ENCODE data around the gene SSBP4.
A peak's percentile ranks its signal among the peaks of the same experiment; 100 is the strongest.

Gene SSBP4

GRCh38 chr19:18446145-18446810 lies 27.1 kb downstream of the SSBP4 start:
- no peak for TF ChIP-seq CTCF (IDR thresholded peaks at IDR 0.05; ENCODE audit: control extremely low read depth, extremely low read depth, low read depth, missing control alignments)
- ChIA-PET CTCF (interaction anchor here (3.0 kb wide), 1 partner anchor 16 kb away, joined by 10 read pairs; no protein-coding TSS in a partner anchor), POLR2A (no interaction called here)
- DNase-seq (ENCODE audit: extremely low spot score): no peak

DNA sequence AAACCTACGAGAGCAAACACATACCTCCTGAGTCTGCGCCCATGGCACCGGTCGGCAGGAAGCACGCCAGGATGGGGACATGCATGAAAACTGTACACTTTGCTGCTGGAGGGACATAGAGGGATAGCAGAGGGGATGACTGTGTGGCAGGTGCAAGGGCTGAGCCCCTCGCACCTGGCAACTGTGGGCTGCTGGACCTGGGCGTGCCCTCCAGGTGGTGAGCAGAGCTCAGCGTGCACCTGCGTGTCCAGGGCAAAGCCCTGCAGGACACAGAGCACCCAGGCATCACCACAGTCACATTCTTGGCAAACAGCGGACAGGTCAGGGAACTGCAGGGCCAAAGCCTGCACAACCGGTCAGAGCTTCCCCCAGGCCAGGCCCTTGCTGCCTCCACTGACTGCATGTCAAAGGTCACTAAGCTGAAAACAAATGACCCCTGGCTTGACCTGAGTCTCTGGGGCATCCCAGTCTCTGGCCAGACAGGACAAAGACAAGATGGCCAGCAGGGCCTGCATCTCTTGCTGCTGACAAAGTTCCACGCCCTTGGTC lies 27.7 kb downstream of the SSBP4 start:
- CTCF ChIA-PET: interaction anchor here (1.3 to 3.0 kb wide), 2 partner anchors 15 to 400 kb away, joined by 4 to 10 read pairs; no protein-coding TSS in a partner anchor
- POLR2A ChIA-PET: interaction anchor here (0.6 kb wide), 1 partner anchor 230 kb away, joined by 11 read pairs; no protein-coding TSS in a partner anchor
- no peak for DNase-seq (ENCODE audit: extremely low spot score)
- no peak for TF ChIP-seq CTCF (IDR thresholded peaks at IDR 0.05; ENCODE audit: control extremely low read depth, extremely low read depth, low read depth, missing control alignments)

DNA sequence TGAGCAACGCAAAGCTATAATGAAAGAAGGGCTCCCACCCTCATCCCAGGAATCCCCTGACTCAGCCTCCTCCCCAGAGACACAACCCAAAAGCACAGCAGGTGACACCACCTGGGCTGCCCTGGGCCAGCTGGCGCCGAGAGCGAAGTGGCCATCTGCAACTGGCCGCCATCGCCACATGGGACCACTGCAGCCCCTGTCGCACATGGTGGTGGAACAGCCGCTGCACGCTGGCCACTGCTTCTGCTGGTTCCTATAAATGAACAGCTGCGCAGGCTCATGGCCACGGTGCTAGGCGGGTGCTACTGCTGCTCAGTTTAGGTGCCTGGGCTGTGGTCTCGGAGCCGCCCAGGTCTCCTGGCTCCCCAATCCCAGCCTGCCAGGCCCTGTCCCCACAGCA lies 30.4 kb downstream of the SSBP4 start:
- CTCF ChIA-PET: interaction anchor here (1.3 to 5.0 kb wide), 10 partner anchors 10 to 450 kb away, joined by 3 to 59 read pairs (median 5); partner anchors contain the start of gene KXD1
- POLR2A ChIA-PET: no interaction called here
- TF ChIP-seq CTCF (IDR thresholded peaks at IDR 0.05; ENCODE audit: control extremely low read depth, extremely low read depth, low read depth, missing control alignments): no peak
- DNase-seq (ENCODE audit: extremely low spot score): no peak

DNA sequence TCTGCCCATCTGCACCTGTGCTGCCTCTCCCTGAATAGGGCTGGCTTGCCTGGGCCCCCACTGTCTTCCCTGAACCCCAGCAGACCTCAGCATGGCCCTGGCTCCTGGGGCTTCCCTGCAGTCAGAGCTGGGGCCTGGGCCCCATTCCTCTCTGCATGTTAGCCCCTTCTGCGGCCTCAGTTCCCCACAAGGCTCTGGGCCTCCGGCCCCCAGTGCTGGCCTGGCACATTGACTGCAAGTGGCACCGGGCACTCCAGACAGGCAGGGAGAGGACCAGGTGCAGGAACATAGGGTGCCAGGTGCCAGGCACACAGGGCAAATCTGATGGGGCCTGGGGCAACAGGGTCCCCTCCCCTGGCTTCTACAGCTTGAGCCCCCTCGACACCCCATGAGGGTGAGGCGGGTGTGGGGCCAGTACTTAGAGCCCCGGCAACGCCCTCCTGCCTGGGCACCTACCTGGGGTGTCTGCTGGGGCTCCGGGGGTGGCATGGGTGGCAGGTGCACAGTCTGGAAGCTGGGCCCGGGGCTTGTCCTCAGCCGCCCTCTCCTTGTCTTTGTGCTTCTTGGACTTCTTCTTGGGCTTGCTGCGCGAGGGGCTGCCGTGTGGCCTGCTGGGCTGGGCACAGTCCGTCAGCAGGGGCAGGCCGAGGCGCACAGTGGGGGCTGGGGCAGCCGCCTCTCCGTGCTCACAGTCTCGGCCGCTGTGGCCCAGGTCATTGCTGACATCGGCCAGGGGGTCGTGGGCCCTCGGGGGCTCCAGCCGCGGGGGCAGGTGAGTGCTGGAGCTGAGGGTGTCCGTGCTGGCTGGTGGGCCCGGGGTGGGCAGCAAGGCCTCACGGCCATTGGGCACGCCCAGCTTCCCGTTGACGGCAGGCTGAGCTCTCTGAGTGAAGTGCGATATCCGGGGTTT lies 31.1 kb downstream of the SSBP4 start:
- no peak for DNase-seq (ENCODE audit: extremely low spot score)
- ChIA-PET POLR2A (no interaction called here), CTCF (interaction anchor here (0.6 to 5.0 kb wide), 32 partner anchors 7 to 538 kb away, joined by 3 to 59 read pairs (median 4); partner anchors contain the start of genes COPE, DDX49, ELL and FKBP8)
- no peak for TF ChIP-seq CTCF (IDR thresholded peaks at IDR 0.05; ENCODE audit: control extremely low read depth, extremely low read depth, low read depth, missing control alignments)

DNA sequence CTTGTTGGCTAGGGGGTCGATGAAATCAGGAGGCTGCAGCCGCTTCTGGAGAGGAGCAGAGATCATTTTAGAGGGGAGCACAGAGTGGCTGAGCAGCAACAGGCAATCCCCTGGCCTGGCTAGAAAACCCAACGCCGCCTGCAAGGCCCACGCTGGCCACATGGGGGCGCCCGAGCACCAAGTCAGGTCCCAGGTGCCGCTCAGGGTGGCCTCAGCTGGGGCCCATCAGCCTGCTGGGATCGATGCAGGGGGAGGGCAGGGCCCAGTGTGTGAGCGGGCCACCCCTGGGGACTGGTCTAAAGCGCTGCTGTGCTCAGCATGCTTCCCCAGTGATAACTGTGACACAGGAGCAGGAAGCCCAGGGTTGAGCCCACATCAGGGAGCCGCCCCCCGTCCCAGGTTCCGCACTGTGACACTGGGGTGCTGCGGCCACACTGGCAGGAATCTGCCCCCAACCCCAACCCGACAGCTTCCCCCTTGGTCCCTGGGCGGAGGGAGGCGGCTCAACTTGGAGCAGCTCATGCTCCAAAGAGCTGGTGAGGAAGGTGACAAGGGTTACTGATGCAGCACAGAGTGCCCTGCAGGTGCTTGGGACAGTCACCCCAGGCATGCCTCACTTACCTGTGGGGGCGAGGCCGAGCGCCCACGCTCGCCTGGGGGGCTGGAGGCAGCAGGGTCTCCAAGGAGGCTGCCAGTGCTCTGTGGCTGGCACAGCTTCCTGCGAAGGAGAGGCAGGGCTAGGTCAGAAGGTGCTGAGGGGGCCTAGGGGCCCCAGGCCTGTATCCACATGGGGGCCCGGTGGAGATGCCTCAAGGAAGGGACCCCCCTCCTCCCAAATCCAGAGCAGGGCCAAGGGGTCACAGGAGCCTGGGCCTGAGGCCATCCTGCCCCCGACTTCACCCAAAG lies 32.0 kb downstream of the SSBP4 start:
- CTCF ChIA-PET: interaction anchor here (0.6 to 5.0 kb wide), 36 partner anchors 8 to 537 kb away, joined by 3 to 59 read pairs (median 4); partner anchors contain the start of genes COPE, DDX49, ELL and FKBP8
- DNase-seq (ENCODE audit: extremely low spot score): peak; percentile 91
- peak; percentile 98 for TF ChIP-seq CTCF (IDR thresholded peaks at IDR 0.05; ENCODE audit: control extremely low read depth, extremely low read depth, low read depth, missing control alignments)
- POLR2A ChIA-PET: interaction anchor here (0.6 kb wide), 1 partner anchor 183 kb away, joined by 5 read pairs; no protein-coding TSS in a partner anchor

All from GM10248 (cell line).